SK-N-SH (cell line): Measurements from ENCODE around the gene CYBRD1.

Experiments used
- CHD2 ChIP-seq: fragments of 150-350 bp; IDR thresholded peaks from 2 replicates; pipeline ENCODE4 v1.6.1; 2018; ENCODE audit warnings: low read length; ENCODE audit not compliant: partially characterized antibody
- NRF1 ChIP-seq: IDR thresholded peaks from 2 replicates; pipeline ENCODE4 v1.6.1; 2012; ENCODE audit warnings: low read depth, mild to moderate bottlenecking, low read length
- POLR2AphosphoS5 ChIP-seq: IDR thresholded peaks from 2 replicates; pipeline ENCODE4 v1.6.1; 2012; ENCODE audit warnings: low read depth, low read length
- RFX5 ChIP-seq: IDR thresholded peaks from 2 replicates; pipeline ENCODE4 v1.6.1; 2012; ENCODE audit warnings: mild to moderate bottlenecking, improper control_type of control experiment, low read length
- YY1 ChIP-seq: IDR thresholded peaks from 2 replicates; pipeline ENCODE4 v1.4.0; 2012; ENCODE audit warnings: low read depth, mild to moderate bottlenecking
- TF ChIP-seq, protein P1 (sequence below): fragments of 200-600 bp; sonication (generic); IDR thresholded peaks from 2 replicates; pipeline ENCODE4 v1.6.1; 2017; ENCODE audit warnings: antibody characterized with exemption, mild to moderate bottlenecking, moderate library complexity
- TF ChIP-seq, protein P2 (sequence below): IDR thresholded peaks from 2 replicates; pipeline ENCODE4 v1.4.0; 2012; ENCODE audit warnings: low read depth

DNA sequence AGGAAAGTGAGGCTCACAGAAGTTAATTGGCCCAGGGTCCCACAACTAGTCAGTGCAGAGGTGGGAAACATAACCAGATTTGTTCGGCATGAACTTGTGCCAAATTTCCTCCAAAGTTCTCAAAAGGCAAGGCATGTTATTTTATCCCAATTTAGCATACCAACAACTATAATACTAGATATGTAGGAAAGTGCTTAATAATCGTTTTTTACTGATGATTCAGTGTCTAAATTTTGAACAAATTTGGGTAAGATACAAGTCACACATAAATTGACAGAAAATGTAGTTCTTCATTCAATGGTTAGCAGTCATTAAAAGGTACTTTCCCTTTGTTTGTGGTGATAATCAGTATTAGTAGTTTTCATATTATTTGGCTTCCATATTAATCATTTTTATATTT, 38.5 kb upstream of the CYBRD1 start:
- TF ChIP-seq, protein P1, sequence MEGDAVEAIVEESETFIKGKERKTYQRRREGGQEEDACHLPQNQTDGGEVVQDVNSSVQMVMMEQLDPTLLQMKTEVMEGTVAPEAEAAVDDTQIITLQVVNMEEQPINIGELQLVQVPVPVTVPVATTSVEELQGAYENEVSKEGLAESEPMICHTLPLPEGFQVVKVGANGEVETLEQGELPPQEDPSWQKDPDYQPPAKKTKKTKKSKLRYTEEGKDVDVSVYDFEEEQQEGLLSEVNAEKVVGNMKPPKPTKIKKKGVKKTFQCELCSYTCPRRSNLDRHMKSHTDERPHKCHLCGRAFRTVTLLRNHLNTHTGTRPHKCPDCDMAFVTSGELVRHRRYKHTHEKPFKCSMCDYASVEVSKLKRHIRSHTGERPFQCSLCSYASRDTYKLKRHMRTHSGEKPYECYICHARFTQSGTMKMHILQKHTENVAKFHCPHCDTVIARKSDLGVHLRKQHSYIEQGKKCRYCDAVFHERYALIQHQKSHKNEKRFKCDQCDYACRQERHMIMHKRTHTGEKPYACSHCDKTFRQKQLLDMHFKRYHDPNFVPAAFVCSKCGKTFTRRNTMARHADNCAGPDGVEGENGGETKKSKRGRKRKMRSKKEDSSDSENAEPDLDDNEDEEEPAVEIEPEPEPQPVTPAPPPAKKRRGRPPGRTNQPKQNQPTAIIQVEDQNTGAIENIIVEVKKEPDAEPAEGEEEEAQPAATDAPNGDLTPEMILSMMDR: no peak
- TF ChIP-seq NRF1 (no peak), RFX5 (no peak), YY1 (no peak), POLR2AphosphoS5 (no peak), CHD2 (no peak)
- TF ChIP-seq, protein P2, sequence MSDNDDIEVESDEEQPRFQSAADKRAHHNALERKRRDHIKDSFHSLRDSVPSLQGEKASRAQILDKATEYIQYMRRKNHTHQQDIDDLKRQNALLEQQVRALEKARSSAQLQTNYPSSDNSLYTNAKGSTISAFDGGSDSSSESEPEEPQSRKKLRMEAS: no peak
